CD4-positive, alpha-beta T cell treated with Interleukin-15 for 4 hours (primary cell): ENCODE measurements around the gene CIAO2B.
"Not testable (repeated sequence)": the region's sequence is repeated elsewhere in the genome, so short reads cannot be mapped to it uniquely, and the experiment has no call there.

Experiments used
- DNase-seq: peaks from one replicate; pipeline ENCODE4 v3.0.0-alpha.2; 2020; ENCODE audit warnings: low spot score

The CIAO2B gene

DNA sequence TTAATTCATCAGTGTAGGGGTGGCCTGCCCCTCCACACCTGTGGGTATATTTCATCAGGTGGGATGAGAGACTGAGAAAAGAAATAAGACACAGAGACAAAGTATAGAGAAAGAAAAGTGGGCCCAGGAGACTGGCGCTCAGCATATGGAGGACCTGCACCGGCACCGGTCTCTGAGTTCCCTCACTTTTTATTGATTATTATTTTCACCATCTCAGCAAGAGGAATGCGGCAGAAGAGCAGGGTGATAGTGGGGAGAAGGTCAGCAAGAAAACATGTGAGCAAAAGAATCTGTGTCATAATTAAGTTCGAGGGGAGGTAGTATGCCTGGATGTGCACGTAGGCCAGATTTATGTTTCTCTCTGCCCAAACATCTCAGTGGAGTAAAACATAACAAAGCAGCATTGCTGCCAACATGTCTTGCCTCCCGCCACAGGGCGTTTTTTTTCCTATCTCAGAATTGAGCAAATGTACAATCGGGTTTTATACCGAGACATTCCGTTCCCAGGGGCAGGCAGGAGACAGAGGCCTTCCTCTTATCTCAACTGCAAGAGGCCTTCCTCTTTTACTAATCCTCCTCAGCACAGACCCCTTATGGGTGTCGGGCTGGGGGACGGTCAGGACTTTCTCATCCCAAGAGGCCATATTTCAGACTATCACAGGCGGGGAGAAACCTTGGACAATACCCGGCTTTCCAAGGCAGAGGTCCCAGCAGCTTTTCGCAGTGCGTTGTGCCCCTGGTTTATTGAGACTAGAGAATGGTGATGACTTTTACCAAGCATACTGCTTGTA is 21.4 kb upstream of the CIAO2B start:
- not testable (repeated sequence) for DNase-seq

DNA sequence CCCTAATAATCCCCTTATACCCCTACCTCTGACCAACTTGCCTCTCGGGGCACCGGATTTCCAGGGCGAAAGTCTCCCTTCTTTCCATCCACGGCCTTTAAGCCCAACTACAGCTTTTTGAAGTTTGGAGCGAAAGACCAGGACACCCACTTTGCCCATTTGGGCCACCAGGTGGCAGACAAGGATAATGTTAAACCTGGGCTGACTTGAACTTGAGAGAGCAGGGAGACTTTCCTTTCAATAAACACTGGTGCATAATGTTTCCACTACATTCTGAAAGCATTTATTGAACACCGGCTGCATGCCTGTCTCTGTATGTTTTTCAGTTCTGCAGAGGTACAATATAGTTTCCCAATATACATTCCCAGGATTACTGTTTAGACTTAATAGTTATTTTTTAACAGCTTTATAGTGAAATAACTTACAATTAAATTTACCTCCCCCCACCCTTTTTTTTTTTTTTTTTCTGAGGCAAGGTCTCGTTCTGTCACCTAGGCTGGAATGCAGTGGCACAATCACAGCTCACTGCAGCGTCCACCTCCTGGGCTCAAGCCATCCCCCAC is 20.0 kb upstream of the CIAO2B start:
- DNase-seq, result peak; percentile 77

DNA sequence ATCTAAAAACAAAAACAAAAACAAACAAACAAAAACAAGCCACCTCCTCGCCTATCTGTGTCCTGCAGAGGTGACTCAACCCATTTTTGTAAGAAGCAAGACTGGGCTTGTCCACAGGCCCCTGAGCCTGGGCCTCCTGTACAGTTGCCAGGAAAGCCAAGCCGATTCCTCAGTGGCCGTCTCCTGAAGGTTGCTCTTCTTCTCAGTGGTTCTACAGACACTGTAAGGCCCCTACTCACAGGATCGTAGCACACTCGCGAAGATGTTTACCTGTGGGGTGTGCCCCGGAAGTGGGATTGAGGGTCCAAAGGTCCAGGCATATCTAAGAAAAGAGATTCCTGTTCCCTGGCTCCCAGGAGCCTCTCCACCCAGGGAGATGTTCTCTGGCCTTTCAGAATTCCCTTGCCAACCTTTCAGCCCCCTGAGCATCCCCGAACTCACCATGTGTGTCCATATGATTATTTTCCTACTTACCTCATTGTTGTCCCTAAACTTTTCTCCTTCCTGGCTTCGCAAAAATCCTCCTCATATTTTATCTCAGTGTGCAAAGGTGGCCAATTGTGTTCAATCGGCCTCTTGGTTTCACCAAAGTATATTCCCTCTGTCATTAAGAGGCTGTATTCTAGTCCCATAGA is 19.4 kb upstream of the CIAO2B start:
- DNase-seq, result no peak

DNA sequence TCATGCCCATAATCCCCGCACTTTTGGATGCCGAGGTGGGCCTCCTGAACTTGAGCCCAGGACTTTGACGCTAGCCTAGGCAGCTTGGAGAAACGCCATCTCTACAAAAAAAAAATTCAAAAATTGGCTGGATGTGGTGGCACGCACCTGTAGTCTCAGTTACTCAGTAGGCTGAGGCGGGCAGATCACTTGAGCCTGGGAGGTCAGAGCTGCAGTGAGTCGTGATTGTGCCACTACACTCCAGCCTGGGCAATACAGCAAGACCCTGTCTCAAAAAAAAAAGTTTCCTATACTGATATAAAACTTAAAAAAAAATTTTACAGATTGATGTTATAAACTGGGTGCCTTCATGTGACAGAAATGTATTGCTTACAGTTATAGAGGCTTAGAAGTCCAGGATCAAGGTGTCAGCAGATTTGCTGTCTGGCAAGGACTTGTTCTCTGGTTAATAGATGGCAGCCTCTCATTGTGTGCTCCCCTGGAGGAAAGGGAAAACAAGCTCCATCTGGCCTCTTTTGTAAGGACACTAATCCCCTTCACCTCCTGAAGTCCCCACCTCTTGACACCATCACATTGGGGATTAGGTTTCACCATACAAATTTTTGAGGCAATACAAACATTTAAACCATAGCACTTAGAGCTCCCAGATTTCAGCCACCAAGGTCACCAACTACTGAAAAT is 18.4 kb upstream of the CIAO2B start:
- no peak for DNase-seq

DNA sequence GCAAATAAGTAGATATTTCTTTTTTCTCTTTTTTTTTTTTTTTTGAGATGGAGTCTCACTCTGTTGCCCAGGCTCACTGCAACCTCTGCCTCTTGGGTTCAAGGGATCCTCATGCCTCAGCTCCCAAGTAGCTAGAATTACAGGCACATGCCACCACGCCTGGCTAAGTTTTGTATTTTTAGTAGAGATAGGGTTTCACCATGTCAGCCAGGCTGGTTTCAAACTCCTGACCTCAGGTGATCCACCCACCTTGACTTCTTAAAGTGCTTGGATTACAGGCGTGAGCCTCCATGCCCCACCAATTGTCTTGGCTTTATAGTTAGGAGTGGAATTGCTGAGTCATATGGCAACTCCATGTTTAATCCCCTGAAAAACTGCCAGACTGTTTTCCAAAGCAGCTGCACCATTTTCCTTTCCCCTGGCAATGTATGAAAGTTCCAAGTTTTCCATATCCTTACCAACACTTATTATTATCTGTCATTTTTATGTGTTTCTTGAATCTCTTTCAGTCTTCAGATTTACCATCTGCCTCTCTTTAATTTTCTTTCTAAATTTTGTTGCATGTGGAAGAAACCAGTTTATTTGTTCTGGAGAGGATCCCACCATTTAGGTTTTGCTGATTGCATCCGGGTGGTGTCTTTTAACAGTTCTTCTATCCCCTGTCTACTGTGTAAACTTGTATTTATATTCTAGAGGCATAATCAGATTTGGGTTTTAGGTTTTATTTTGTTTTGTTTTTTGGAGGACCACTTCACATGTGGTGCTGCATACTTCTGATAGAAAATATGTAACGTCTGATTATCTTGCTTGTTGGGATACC is 17.0 kb upstream of the CIAO2B start:
- DNase-seq, result no peak

DNA sequence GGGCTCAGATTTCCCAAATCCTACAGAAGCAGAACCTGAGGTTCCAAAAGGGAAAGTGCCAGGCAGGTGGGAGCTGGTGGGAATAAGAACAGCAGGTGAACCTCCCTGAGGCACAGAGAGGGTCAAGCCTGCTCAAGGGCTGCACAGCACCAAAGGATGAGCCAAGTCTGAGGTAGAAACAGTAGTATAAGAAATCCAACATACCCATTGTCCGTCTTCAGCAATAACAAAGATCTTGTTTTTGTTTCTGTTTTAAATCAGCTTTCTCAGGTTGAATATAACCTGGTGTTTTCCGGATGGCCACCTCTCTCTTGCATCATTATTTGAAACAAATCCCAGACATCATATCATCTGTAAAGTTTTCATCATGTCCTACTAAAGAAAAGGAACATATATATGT is 16.2 kb upstream of the CIAO2B start:
- no peak for DNase-seq

DNA sequence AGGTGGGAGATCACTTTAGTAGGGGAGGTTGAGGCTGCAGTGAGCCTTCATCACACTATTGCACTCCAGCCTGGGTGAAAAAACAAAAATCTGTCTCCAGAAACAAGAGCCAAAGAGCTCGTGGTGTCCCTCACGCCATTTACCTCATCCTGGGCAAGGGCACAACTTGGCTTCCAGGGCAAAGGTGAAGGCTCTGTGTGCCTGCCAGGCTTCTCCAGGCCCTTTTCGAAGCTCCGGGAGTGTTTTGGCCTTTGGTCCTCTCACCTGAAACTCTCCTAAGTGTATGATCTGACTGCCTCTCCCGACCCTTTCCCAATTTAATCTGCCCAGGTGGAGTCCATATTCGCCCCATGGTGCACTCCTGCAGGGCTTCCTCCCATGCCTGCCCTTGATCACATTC is 15.3 kb upstream of the CIAO2B start:
- DNase-seq, result no peak

DNA sequence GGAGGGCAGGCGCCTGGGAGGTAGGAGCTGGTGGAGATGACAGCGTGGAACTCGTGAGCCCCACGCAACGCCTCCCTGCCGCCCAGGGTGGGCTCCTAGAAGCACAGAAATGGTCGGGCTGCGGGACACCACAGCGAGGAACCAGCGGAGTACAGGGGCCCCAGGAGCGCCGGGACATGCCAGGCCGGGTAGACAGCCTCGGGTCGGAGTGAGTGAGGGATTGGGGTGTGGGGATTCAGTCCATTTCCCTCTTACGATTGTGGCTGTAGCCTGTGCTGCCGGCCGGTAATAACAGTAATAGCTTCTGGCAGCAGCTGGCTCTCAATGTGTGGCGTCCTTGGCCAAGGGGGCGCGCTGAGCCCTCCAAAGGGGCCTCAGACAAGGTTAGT is 14.6 kb upstream of the CIAO2B start:
- DNase-seq, result no peak

DNA sequence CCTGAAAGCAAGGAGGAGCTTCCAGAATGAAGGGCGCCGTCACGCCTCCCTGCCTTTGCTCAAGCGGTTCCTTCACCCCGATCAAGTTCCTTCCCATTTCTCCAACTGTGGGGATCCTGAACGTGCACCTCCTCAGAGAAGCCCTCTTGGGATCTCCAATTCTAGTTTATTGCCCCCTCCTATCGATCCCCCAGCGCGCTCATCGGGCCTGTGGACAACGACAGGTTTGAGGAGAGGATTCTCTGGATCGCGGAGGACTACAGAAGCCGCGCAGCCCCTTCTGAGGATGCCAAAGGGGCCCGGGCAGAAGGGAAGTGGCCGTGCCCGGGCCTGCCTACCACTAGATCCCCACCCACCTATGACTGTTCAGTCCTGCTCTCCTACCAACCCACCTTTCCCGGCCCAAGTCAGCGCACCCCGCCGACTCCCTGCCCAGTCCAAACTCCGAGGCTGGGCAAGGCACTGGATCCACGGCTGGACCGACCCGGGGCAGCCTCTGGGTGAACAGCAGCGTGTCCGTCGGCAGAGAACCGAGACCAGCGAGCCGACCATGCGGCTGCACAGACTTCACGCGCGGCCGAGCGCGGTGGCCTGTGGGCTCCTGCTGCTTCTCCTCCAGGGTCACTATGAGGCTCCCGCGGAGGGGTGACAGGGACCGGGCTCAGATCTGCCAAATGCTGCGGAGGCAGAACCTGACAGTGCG is 14.1 kb upstream of the CIAO2B start:
- DNase-seq, result no peak

DNA sequence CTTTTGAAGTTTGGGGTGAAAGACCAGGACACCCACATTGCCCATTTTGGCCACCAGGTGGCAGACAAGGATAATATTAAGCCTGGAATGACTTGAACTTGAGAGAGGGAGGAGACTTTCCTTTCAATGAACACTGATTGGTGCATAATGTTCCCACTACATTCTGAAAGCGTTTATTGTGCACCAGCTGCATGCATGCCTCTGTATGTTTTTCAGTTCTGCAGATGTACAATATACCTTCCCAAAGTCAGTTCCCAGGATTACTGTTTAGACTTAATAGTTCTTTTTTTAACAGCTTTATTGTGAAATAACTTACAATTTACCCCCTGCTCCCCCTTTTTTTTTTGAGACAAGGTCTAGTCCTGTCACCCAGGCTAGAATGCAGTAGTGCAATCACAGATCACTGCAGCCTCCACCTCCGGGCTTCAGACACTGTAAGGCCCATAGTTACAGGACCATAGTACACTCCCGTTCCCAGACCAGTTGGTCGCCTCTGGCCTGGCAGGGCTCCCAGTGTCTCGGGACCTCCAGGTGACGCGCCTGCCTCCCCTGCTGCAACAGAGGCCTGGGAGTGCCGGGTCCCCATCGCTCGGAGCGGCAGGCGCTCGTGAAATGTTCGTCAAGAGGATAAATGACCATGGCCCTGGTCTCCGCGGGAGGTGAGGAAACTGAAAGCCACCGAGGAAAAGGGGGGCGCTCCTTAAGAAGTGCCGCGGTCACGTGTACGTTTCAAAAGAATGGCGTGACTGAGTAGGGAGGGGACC is 13.3 kb upstream of the CIAO2B start:
- peak; percentile 87 for DNase-seq

DNA sequence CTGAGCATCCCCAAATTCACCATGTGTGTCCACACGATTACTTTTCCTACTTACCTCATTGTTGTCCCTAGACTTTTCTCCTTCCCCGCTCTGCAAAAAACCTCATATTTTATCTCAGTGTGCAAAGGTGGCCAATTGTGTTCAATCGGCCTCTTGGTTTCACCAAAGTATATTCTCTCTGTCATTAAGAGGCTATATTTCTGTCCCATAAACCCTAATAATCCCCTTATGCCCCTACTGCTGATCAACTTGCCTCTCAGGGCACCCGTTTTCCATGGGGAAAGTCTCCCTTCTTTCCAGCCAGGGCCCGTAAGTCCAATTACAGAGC is 12.7 kb upstream of the CIAO2B start:
- DNase-seq, result no peak

DNA sequence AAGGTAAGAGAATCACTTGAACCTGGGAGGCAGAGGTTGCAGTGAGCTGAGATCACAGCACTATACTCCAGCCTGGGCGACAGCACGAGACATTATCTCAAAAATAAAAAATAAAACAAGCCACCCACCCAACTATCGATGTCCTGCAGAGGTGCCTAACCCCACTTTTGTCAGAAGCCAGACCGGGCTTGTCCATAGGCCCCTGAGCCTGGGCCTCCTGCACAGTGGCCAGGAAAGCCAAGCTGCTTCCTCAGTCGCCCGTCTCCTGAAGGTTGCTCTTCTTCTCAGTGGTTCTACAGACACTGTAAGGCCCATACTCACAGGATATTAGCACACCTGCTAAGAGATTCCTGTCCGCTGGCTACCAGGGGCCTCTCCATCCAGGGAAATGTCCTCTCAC is 12.3 kb upstream of the CIAO2B start:
- no peak for DNase-seq

DNA sequence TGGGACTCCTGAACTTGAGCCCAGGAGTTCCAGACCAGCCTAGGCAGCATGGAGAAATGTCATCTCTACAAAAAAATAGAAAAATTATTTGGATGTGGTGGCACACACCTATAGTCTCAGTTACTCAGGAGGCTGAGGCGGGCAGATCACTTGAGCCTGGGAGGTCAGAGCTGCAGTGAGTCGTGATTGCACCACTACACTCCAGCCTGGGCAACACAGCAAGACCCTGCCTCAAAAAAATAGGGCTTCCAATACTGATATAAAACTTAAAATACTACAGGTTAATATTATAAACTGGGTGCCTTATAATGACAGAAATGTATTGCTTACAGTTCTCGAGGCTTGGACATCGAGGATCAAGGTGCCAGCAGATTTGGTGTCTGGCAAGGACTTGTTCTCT is 11.7 kb upstream of the CIAO2B start:
- no peak for DNase-seq

DNA sequence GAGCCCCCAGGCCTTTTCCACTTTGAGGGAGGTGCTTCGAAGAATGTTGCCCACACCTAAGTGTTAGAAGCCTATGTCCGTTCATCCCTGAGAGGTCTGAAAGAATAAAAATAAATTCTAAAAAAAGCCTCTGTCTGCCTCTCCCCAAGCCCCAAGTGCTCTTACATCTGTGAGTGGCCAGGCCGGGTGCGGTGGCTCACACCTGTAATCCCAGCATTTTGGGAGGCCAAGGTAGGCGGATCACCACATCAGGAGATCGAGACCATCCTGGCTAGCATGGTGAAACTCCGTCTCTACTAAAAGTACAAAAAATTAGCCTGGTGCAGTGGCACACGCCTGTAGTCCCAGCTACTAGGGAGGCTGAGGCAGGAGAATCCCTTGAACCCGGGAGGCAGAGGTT is 10.8 kb upstream of the CIAO2B start:
- not testable (repeated sequence) for DNase-seq

DNA sequence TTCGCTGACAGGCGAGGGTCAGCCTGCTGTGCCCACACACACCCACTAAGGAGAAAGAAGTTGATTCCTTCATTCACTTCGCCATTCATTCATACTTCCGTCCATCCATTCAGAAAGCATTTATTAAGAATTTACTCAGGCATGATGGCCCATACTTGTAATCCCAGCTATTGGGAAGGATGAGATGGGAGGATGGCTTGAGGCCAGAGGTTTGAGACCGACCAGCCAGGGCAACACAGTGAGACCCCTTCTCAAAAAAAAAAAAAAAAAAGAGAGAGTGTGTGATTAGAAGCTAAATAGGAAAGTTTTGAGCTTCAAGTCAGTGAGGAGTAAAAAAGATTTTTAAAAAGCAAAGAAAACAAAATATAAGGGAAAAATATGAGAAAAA is 9.8 kb upstream of the CIAO2B start:
- DNase-seq, result no peak

DNA sequence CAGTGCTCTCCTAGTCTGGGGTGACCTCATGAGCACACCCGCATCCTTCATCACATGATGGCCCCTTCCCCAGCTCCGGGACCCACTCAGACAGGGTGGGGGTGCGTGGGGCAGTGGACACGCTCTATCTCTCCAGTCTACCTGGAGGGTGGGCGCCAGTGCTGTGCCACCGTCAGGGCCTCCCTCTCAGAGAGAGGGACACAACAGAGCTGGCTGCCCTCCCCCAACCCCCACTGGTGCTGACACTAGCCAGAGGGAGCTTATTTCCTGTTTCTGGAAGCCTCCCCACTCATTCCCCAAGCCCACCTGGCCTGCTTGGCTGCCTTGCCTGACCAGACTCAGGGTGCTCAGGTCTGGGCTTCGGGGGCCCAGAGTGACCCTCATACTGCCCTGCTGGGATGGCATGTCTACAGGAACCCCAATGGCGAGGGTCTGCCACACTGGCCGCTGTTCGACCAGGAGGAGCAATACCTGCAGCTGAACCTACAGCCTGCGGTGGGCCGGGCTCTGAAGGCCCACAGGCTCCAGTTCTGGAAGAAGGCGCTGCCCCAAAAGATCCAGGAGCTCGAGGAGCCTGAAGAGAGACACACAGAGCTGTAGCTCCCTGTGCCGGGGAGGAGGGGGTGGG is 9.3 kb upstream of the CIAO2B start:
- DNase-seq, result no peak

DNA sequence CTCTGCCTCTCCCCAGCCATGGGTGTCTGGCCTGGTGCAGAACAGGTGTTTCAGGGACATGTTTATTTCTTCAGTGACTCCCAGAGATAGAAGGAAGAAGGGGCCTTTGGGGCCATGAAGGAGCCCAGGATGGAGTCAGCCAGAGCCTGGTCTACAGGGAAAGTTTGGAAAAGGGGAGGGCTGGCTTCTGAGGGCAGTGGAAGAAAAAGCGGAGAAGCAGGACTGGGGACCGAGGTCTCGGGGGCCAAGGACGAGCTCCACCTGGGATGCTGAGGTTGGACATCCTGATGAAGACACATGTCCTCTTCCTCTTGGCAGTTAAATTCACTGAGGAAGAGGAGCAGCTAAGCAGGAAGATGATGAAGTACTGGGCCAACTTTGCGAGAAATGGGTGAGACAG is 8.8 kb upstream of the CIAO2B start:
- no peak for DNase-seq

DNA sequence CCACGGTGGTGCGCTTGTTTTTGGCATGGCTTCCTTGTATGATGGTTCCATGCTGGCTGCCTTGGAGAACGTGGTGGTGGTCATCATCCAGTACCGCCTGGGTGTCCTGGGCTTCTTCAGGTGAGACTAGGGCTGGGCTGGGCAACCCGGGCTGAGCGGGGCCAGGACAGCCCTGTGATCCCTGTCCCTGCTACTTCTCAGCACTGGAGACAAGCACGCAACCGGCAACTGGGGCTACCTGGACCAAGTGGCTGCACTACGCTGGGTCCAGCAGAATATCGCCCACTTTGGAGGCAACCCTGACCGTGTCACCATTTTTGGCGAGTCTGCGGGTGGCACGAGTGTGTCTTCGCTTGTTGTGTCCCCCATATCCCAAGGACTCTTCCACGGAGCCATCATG is 6.0 kb upstream of the CIAO2B start:
- DNase-seq, result no peak

DNA sequence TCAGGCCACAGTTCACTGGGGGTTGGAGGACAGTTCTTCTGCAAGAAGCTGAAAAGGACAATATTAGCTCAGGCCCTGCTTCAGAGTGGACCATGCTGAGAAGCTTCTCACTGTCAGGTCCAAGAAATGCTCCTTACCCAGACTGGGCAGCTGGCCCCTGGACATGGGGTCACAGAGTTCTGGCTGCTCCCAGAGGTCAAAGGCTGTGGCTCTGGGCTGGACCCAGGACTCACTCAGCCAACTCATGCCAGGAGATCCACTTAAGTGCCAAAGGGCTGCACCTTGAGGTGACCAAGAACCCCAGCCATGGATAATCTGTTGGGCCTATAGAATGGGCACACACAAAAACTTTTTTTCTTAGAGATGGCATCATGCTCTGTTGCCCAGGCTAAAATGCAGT is 5.2 kb upstream of the CIAO2B start:
- no peak for DNase-seq

DNA sequence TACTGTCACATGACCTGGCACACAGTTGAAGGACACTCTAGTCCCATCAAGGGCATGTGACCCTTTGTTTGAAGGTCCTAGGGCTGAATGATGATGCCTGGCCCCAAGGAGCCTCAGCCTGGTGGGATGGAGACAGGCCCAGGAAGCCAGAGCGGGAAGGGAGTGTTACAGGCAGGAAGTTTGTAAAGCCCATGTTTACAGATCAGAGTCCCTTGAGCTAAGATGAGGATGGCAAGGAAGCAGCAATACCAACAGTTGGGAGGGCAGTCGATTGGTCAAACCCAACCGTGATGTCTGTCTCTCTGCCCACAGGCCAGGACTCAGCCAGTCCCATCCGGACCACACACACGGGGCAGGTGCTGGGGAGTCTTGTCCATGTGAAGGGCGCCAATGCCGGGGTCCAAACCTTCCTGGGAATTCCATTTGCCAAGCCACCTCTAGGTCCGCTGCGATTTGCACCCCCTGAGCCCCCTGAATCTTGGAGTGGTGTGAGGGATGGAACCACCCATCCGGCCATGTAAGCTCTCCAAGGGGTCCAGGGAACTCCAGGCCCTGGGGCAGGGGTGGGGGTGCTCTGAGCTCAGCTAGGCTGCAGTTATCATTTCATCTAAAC is 3.6 kb upstream of the CIAO2B start:
- no peak for DNase-seq
